H1 (cell line): Measurements from ENCODE around the gene NET1. TPM values are rescaled to one million over a fixed set of nuclear protein-coding genes. Genes with fewer than 3 reads are reported as not detected.

ENCODE experiments used
- CTCF ChIA-PET: fragments of 300-600 bp; sonication (Branson Sonifier 250); formaldehyde crosslinking; loops from one replicate; lab custom pipeline; 2021; ENCODE audit not compliant: partially characterized antibody; lab: Charles Lee
- POLR2A ChIA-PET: fragments of 300-600 bp; sonication (Branson Sonifier 250); formaldehyde crosslinking; loops from one replicate; lab custom pipeline; 2021; ENCODE audit warnings: inconsistent platforms; ENCODE audit not compliant: partially characterized antibody; lab: Charles Lee
- DNase-seq, 2 experiments: peaks; one replicate each; pipeline versions ENCODE4 v3.0.0 to v3.0.0-alpha.2; 2010 to 2022; ENCODE audit warnings: low spot score in 2 of 2, low read depth in 1 of 2, mixed read lengths in 1 of 2
- FAIRE-seq: peaks from 2 replicates; lab custom pipeline; 2011; peaks lifted over from hg19 to GRCh38; lab: Jason Lieb, UNC
- H2AFZ ChIP-seq: 2 replicates; pipeline ENCODE4 v1.8.1; 2012; ENCODE audit warnings: low read length, inconsistent platforms
- H2AK5ac ChIP-seq: 2 replicates; pipeline ENCODE4 v1.6.1; 2013; ENCODE audit warnings: low read depth, low read length
- H2BK120ac ChIP-seq: replicated peaks from 2 replicates; pipeline ENCODE3; 2013; ENCODE audit warnings: low read depth, low read length, inconsistent platforms
- H2BK12ac ChIP-seq: 2 replicates; pipeline ENCODE4 v1.6.1; 2013; ENCODE audit warnings: low read depth, low read length
- H2BK15ac ChIP-seq: 2 replicates; pipeline ENCODE4 v1.6.1; 2013; ENCODE audit warnings: low read length
- H2BK20ac ChIP-seq: 2 replicates; pipeline ENCODE4 v1.6.1; 2013; ENCODE audit warnings: low read length
- H2BK5ac ChIP-seq: 2 replicates; pipeline ENCODE4 v1.6.1; 2013; ENCODE audit warnings: low read depth, low read length
- H3K14ac ChIP-seq: 2 replicates; pipeline ENCODE4 v1.6.1; 2013; ENCODE audit warnings: inconsistent platforms; ENCODE audit not compliant: insufficient read length
- H3K18ac ChIP-seq: 2 replicates; pipeline ENCODE4 v1.6.1; 2013; ENCODE audit warnings: low read length; ENCODE audit errors: extremely low read depth
- H3K23ac ChIP-seq: 2 replicates; pipeline ENCODE4 v1.6.1; 2013; ENCODE audit warnings: inconsistent platforms; ENCODE audit not compliant: insufficient read length
- H3K23me2 ChIP-seq: 2 replicates; pipeline ENCODE4 v1.6.1; 2013; ENCODE audit warnings: low read depth, low read length
- H3K27ac ChIP-seq: 2 replicates; pipeline ENCODE4 v1.6.1; 2011; ENCODE audit warnings: low read depth, low read length, inconsistent platforms
- H3K27me3 ChIP-seq, 4 experiments: replicated peaks in 1 of 4; 1 replicate in 1 of 4; 2 replicates in 3 of 4; pipeline versions ENCODE4 v1.6.1 to v1.8.1; 2011 to 2013; ENCODE audit warnings: low read length in 3 of 4, mild to moderate bottlenecking in 3 of 4, inconsistent platforms in 2 of 4, mixed read lengths in 2 of 4, moderate library complexity in 1 of 4; ENCODE audit not compliant: control insufficient read depth in 3 of 4, insufficient read depth in 3 of 4; ENCODE audit errors: extremely low read depth in 1 of 4
- H3K36me3 ChIP-seq, 4 experiments: 2 replicates each; pipeline versions ENCODE4 v1.6.1 to v1.8.1; 2011 to 2013; ENCODE audit warnings: mild to moderate bottlenecking in 4 of 4, low read length in 3 of 4, moderate library complexity in 2 of 4, control low read depth in 1 of 4, inconsistent platforms in 1 of 4; ENCODE audit not compliant: insufficient read depth in 4 of 4, control insufficient read depth in 2 of 4
- H3K4ac ChIP-seq: replicated peaks from 2 replicates; pipeline ENCODE3; 2013; ENCODE audit warnings: low read length, low read depth, mixed read lengths, inconsistent platforms; ENCODE audit not compliant: insufficient read length
- H3K4me1 ChIP-seq, 4 experiments: replicated peaks in 1 of 4; 1 replicate in 1 of 4; 2 replicates in 3 of 4; pipeline versions ENCODE4 v1.6.1 to v1.8.1; 2011 to 2013; ENCODE audit warnings: low read length in 3 of 4, inconsistent platforms in 2 of 4, mixed read lengths in 1 of 4; ENCODE audit not compliant: insufficient read depth in 4 of 4, control insufficient read depth in 3 of 4
- H3K4me2 ChIP-seq, 2 experiments: 2 replicates each; pipeline versions ENCODE4 v1.6.1 to v1.8.1; 2011 to 2013; ENCODE audit warnings: low read depth in 2 of 2, low read length in 2 of 2, control low read depth in 1 of 2, inconsistent platforms in 1 of 2, mild to moderate bottlenecking in 1 of 2; ENCODE audit not compliant: insufficient read depth in 1 of 2
- H3K4me3 ChIP-seq, 4 experiments: fragments of 200-600, 300-600 bp in 1 of 4; sonication (generic), shearing (Covaris generic), sonication (Bioruptor Twin) in 1 of 4; 2 replicates each; pipeline versions ENCODE4 v1.5.1 to v1.8.1; 2011 to 2016; ENCODE audit warnings: low read length in 4 of 4, low read depth in 3 of 4, control low read depth in 2 of 4, inconsistent platforms in 2 of 4, mild to moderate bottlenecking in 2 of 4, mixed read lengths in 1 of 4, moderate library complexity in 1 of 4; ENCODE audit not compliant: insufficient read depth in 2 of 4; ENCODE audit errors: extremely low read depth in 1 of 4
- H3K56ac ChIP-seq: replicated peaks from 2 replicates; pipeline ENCODE3; 2013; ENCODE audit warnings: low read depth, mild to moderate bottlenecking, mixed read lengths, low read length, inconsistent platforms; ENCODE audit not compliant: insufficient read length
- H3K79me1 ChIP-seq: 2 replicates; pipeline ENCODE4 v1.6.1; 2013; ENCODE audit warnings: low read depth, low read length, control low read depth
- H3K79me2 ChIP-seq, 2 experiments: 2 replicates each; pipeline versions ENCODE4 v1.6.1 to v1.8.1; 2012 to 2013; ENCODE audit warnings: low read length in 2 of 2, mild to moderate bottlenecking in 2 of 2, inconsistent platforms in 1 of 2; ENCODE audit not compliant: insufficient read depth in 2 of 2, control insufficient read depth in 1 of 2
- H3K9ac ChIP-seq, 4 experiments: replicated peaks in 1 of 4; 1 replicate in 1 of 4; 2 replicates in 3 of 4; pipeline versions ENCODE4 v1.6.1 to v1.8.1; 2011 to 2013; ENCODE audit warnings: low read depth in 3 of 4, low read length in 3 of 4, control low read depth in 2 of 4, mild to moderate bottlenecking in 2 of 4, moderate library complexity in 2 of 4, inconsistent platforms in 1 of 4; ENCODE audit errors: extremely low read depth in 1 of 4
- H3K9me3 ChIP-seq, 2 experiments: 2 replicates each; pipeline versions ENCODE4 v1.6.1 to v1.8.1; 2012 to 2013; ENCODE audit warnings: mild to moderate bottlenecking in 2 of 2, moderate library complexity in 2 of 2, control low read depth in 1 of 2, inconsistent platforms in 1 of 2, low read depth in 1 of 2, low read length in 1 of 2, mixed read lengths in 1 of 2; ENCODE audit not compliant: insufficient read depth in 2 of 2
- H4K20me1 ChIP-seq, 2 experiments: replicated peaks in 1 of 2; 2 replicates each; pipeline versions ENCODE3 to v1.8.1; 2011 to 2013; ENCODE audit warnings: inconsistent platforms in 2 of 2, low read length in 2 of 2, mild to moderate bottlenecking in 1 of 2; ENCODE audit not compliant: insufficient read depth in 2 of 2, control insufficient read depth in 1 of 2
- H4K5ac ChIP-seq: 2 replicates; pipeline ENCODE4 v1.6.1; 2013; ENCODE audit warnings: low read length, low read depth, mixed read lengths, inconsistent platforms; ENCODE audit not compliant: insufficient read length
- H4K8ac ChIP-seq: 2 replicates; pipeline ENCODE4 v1.8.0; 2013; ENCODE audit warnings: mild to moderate bottlenecking, moderate library complexity, low read length, inconsistent platforms; ENCODE audit not compliant: insufficient read depth; ENCODE audit errors: extremely low read depth
- H4K91ac ChIP-seq: replicated peaks from 2 replicates; pipeline ENCODE3; 2013; ENCODE audit warnings: low read length, mixed read lengths, inconsistent platforms; ENCODE audit not compliant: insufficient read length
- CBX5 ChIP-seq: fragments of 300-800, 300-1000 bp; sonication (generic); IDR thresholded peaks from 2 replicates; pipeline ENCODE4 v1.7.1; 2016; ENCODE audit warnings: antibody characterized with exemption, low read length, low read depth
- CHD1 ChIP-seq: IDR thresholded peaks from 2 replicates; pipeline ENCODE4 v1.6.1; 2012; ENCODE audit warnings: low read depth, low read length, improper control_type of control experiment
- E2F6 ChIP-seq: IDR thresholded peaks from 2 replicates; pipeline ENCODE4 v1.6.1; 2012; ENCODE audit warnings: inconsistent platforms
- EGR1 ChIP-seq: IDR thresholded peaks from 2 replicates; pipeline ENCODE4 v1.6.1; 2011; ENCODE audit warnings: low read depth, low read length, borderline replicate concordance
- EZH2 ChIP-seq: fragments of 200-600 bp; sonication (generic); IDR thresholded peaks from 2 replicates; pipeline ENCODE4 v1.7.1; 2012; ENCODE audit warnings: low read depth, mild to moderate bottlenecking, moderate library complexity, low read length, inconsistent platforms; ENCODE audit not compliant: severe bottlenecking
- SIRT6 ChIP-seq: IDR thresholded peaks from one replicate; pipeline ENCODE4 v1.7.1; 2012; ENCODE audit warnings: low read length, inconsistent platforms
- YY1 ChIP-seq: IDR thresholded peaks from 2 replicates; pipeline ENCODE4 v1.6.1; 2011; ENCODE audit warnings: low read depth, mild to moderate bottlenecking, low read length
- WGBS, 2 experiments: shearing (Covaris generic) in 1 of 2; methylation state at CpG; one replicate each; pipeline versions ENCODE4 v1.1.6 to v1.1.7; 2013 to 2015; ENCODE audit warnings: low lambda C conversion rate in 2 of 2, mixed read lengths in 2 of 2, inconsistent platforms in 1 of 2, low coverage in 1 of 2, missing lambda C conversion rate in 1 of 2; ENCODE audit not compliant: insufficient replicate concordance in 2 of 2, insufficient coverage in 1 of 2, insufficient read length in 1 of 2; ENCODE audit errors: extremely low coverage in 1 of 2, missing lambda C conversion rate in 1 of 2; 5-methylcytosine and 5-hydroxymethylcytosine counted together
- polyA plus RNA-seq, 7 experiments: library from polyadenylated mRNA; depleted of rRNA in 3 of 7; stranded (reverse) in 5 of 7; unstranded in 2 of 7; fragments of >200 nt in 5 of 7; fragments of 200-250 nt in 2 of 7; gene quantifications; 1 replicate in 5 of 7; 2 replicates in 1 of 7; 4 replicates in 1 of 7; pipeline versions ENCODE4 v1.2.1 to v1.2.3, GENCODE V29; 2011 to 2013; ENCODE audit warnings: missing spikeins in 2 of 7, mixed read lengths in 2 of 7
- total RNA-seq: library from RNA; stranded (reverse); fragmentation: NEBNext Ultra II Directional; extraction: Animal tissue kit (Norgen Biotek cat#: 25700); gene quantifications from 2 replicates; pipeline ENCODE4 v1.2.1, GENCODE V29; 2021

NET1 gene
- total and polyA plus RNA-seq, 2 of the 8 experiments (the other 6 are each of a cell fraction or from before 2014, with no cell fraction given): 21.5 to 117 TPM

GRCh38 chr10:5450605-5451384 is 38.4 kb downstream of the NET1 start:
- no peak overlapping the region for H2BK20ac ChIP-seq
- no peak overlapping the region for H2AK5ac ChIP-seq
- no peak overlapping the region for H4K5ac ChIP-seq
- H2BK12ac ChIP-seq: no peak overlapping the region
- H3K27ac ChIP-seq: no peak overlapping the region
- FAIRE-seq: no peak
- H4K8ac ChIP-seq: no peak overlapping the region
- no peak overlapping the region for H3K4me2 ChIP-seq
- TF ChIP-seq EZH2 (no peak), SIRT6 (no peak), YY1 (no peak), CHD1 (no peak), E2F6 (no peak), CBX5 (no peak), EGR1 (no peak)
- ChIA-PET CTCF (interaction anchor here (1.1 kb wide), 1 partner anchor 172 kb away, joined by 3 read pairs; no protein-coding TSS in a partner anchor), POLR2A (interaction anchor here (1.4 kb wide), 1 partner anchor 14 kb away, joined by 3 read pairs; no protein-coding TSS in a partner anchor)
- H3K18ac ChIP-seq: no peak overlapping the region
- H3K79me1 ChIP-seq: no peaks in the 10 kb centered on the region
- no peak overlapping the region for H2AFZ ChIP-seq
- no peak for DNase-seq
- H3K4me3 ChIP-seq: no peak overlapping the region
- peaks cover 0 to 2% of the 10 kb centered on the region in 2 experiments for H4K20me1 ChIP-seq
- H3K23ac ChIP-seq: no peak overlapping the region
- no peaks in the 10 kb centered on the region for H3K27me3 ChIP-seq
- H3K56ac ChIP-seq: no peak overlapping the region
- no peak overlapping the region for H4K91ac ChIP-seq
- H3K14ac ChIP-seq: no peak overlapping the region
- no peaks in the 10 kb centered on the region for H3K9me3 ChIP-seq
- no peak overlapping the region for H3K4ac ChIP-seq
- peaks cover 0 to 47% of the 10 kb centered on the region in 2 experiments; a peak in 3 of 4 replicates for H3K79me2 ChIP-seq
- peaks cover 2 to 3% (median 2%) of the 10 kb centered on the region in 4 experiments; a peak in 4 of 7 replicates for H3K4me1 ChIP-seq
- H3K9ac ChIP-seq: no peak overlapping the region
- H2BK120ac ChIP-seq: no peak overlapping the region
- H2BK5ac ChIP-seq: no peak overlapping the region
- 86% methylated on average over 4 of the region's 4 CpGs; no CpG with 5 or more reads in 1 of the 2 experiments for WGBS, 2 experiments
- H3K23me2 ChIP-seq: peaks cover 2% of the 10 kb centered on the region; the same call in 1 of the 2 replicates
- peaks cover 11 to 40% (median 33%) of the 10 kb centered on the region in 4 experiments for H3K36me3 ChIP-seq
- H2BK15ac ChIP-seq: no peak overlapping the region
